Suppressor macrophage (primary cell): ENCODE results near the gene RAPGEF4.
"Not testable (repeated sequence)": the region's sequence is repeated elsewhere in the genome, so short reads cannot be mapped to it uniquely, and the experiment has no call there.

Experiments
- DNase-seq, 4 experiments: peaks; one replicate each; pipeline ENCODE4 v3.0.0-alpha.2; 2020 to 2022

Gene RAPGEF4

DNA sequence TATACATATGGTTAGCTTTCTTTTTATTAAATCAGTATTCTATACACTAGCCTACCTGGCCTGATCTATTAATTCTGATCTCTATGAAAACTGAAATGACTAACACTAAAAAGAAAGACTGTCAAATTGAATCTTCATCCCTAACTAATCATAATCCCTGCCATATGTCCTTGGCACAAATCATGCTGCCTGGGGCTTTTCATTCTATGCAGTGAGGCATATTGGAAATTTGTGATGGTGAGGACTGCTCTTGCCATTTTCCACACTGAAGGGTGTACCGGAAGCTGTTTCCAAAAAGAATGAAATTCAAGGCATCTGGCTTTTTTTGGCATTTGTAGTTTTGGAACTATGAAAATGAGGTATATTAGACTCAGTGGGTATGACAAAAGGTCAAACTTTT is 39.7 kb downstream of the RAPGEF4 start:
- DNase-seq: no peak

DNA sequence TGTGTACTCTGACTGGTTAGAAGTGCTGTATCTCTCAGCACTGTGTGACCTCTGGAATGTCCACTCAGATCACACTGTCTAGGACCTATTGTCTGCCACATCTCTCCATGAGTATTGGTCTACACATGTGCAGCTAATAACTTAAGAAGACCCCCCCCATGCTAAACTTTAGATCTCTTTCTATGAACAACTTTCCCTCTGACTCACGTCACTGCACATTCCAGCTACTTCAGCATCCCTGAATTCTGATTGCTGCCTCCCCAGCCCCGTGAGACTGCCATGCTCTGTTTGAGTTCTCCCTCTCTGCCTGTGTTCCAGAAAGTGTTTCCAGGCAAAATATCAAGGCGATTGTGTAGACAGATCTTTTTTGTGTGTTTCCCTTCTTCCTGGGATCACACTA is 41.8 kb downstream of the RAPGEF4 start:
- no peak for DNase-seq

DNA sequence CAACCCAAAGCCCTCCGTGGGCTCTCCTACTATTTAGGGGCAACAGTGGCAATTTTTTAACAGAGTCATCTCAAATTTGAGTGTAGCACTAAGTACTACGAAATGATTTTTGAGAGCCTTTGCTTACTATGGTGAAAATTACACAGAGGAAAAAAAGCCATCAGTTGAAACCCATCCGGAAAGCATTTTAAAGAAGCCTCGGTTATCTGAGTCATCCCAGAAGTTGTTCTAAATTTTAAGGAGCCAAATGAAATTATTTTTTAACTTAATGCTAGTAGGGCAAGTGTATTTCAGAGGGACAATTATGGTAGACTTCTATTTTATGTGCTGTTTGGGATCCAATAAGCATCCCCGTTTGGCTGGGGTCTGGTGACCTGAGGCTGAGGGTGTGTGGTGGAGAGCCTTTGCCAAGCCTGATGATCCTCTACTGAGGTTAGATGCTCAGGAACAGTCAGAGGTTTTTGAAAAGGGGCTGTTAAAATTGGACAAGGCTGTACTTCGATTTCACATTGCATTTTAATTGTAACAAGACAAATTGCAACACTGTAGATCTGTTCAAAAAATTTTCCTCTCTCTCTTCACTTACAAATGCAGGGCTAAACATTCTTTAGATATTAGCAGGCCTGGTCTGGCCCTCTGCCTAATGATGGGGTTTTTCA is 47.0 kb downstream of the RAPGEF4 start:
- DNase-seq: no peak

DNA sequence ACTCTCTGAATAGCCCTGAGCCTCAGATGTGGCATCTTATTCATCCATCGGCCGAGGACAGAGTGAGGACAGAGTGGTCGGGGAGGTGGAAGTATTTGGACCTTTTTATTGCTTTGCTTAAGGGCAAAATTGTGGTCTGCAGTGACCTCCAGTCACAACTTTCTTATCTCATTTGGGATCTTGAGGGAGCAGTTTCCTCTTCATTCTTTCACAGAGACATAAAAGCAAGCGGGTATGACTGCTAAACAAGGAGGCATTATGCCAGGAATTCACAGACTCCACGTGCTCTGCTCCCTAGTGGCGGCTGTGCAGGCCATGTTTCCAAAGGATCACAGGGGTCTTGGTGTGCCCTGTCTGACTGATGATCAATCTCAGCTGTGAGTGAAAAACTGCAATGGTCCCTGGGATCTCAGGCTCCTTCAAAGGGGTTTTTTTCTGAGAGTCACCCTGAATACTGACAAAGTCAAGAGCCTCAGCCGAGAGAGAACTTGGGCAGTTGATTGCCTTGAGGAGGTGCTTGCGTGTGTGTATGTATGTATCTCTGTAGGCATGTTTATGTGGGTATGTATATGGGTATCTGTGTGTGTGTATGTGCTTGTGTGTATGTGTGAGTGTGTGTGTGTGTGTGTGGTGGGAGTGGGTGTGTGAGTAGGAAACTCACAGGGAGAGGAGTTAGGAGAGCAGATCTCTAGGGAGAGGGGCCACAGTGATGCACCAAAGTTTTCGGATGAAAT is 47.7 kb downstream of the RAPGEF4 start:
- DNase-seq: no peak

DNA sequence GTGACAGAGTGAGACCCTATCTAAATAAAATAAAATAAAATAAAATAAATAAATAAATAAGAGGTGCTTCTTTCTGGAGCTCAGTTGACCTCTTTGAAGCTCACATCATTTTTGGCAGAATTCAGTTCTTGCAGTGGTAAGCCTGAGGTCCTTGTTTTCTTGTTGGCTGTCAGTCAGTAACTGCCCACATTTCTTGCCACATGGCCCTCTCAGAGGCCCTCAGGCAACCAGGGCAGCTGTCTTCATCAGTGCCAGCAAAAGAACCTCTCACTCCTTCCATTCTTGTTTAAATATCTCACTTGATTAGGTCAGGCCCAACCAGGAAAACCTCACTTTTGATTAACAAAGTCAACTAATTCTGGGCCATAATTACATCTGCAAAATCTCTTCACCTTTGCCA is 53.2 kb downstream of the RAPGEF4 start:
- DNase-seq: no peak

DNA sequence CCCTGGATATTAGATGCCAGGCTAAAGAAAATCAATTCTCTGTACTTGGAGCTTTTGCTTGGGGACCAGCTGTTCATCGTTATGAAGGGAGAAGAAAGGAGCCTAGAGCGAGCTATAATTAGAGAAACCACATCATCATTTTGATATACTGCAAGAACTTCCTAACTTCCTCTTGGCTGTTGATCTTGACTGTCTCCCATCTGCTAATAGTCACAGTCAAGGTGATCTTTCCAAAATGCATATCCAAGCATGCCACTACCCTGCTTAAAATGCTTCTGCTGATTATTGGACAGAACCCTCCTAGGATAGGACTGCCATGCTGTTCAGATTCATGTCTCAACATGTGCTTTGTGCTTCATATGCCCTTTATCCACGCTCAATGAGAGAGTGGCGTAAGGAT is 54.8 kb downstream of the RAPGEF4 start:
- peak in 2 of 4 experiments; percentile 16 to 32 for DNase-seq

DNA sequence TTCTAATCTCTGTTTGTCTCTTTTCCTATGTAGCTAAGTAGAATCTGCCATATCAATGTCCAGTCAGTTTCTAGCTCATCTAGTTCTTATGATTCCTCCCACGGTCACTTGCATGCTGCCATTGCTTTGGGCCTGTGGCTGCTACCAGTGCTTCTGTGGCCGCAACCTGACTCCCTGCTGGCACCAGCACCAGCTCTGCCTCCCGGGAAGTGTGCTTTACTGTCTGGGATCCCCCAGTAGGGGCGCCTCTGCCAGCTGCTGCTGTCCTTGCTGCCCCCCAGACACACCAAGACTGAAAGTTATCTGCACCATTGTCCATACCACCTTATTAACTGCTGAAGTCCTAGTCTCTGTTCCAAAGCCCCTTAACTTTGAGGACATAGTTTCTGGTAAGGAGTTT is 56.3 kb downstream of the RAPGEF4 start:
- no peak for DNase-seq

DNA sequence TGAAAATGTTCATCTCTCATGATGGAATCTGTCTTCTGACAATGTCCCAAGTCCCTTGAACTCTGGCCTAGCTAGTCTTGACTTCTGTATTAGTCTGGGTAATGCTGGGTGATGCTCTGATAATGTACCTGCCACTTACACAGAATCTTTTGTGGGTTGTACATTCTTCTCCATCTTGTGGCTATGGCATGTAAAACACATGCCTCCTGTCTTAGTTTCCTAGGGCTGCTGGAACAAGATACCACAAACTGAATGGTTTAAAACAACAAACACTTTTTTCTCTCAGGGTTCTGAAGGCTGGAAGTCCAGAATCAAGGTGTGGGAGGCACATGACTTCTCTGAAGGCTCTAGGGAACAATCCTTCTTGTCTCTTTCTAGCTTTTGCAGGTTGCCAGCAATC is 57.1 kb downstream of the RAPGEF4 start:
- no peak for DNase-seq

DNA sequence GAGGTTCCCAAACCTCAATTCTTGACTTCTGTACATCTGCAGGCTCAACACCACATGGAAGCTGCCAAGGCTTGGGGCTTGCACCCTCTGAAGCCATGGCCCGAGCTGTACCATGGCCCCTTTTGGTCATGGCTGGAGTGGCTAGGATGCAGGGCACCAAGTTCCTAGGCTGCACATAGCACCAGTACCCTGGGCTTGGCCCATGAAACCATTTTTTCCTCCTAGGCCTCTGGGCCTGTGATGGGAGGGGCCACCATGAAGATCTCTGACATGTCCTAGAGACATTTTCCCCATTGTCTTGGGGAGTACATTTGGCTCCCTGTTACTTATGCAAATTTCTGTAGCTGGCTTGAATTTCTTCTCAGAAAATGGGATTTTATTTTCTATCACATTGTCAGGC is 67.7 kb downstream of the RAPGEF4 start:
- not testable (repeated sequence) for DNase-seq

DNA sequence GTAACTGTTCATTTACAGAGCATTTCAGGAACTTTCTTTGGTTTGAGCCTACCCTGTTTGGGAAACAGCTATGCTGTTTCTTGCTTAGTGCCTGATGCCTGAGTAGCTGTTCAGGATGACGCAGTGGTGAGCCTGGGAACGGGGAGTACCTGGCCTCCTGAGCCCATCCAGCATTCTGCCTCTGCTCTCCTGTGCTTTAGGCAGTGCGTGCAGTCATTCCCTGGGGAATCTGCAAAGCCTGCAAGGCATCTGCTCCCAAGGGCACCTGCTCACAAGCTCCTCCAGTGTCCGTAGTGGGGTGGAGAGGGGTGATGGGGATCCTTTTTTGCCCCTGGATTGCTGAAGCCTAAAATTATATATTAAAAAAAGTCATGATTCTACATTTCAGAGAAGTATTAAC is 68.8 kb downstream of the RAPGEF4 start:
- DNase-seq: no peak

DNA sequence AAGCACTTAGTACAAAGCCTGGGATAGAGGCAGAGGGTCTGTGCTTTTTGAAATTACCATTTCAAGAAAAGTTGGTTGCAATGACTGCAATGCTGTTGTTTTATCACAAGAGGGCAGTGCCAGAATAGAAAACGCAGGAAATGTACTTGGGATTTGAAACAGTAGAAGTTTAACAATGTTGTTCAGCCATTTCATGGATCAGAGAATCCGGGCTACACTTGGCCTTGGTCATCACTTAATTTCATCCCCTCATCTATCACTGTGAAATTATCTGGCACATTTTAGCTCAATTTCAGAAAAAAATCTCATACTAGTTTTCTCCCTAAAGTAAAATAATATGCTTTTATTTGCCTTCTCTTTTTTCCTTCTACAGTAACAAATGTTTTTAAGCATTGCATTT is 70.8 kb downstream of the RAPGEF4 start:
- peak; percentile 22 to 59 (median 45) for DNase-seq

DNA sequence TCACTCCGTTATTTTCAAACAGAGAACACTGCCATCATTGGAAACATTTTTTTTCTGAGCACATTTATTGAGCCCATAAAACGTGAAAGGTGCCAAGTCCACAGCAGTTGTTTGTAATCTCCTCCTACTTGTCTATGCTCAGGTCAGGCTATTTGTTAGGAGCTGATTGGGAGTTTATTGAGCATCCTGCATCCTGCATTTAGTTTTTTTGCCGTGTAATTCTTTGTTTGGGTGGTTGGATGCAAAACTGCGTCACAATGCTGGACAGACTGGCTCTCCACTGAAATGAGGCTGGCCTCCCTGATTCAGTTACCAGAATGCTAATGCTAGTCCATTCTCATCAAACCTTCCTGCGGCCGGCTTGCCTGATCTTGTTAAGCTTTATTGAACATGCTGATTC is 71.4 kb downstream of the RAPGEF4 start:
- DNase-seq: no peak

DNA sequence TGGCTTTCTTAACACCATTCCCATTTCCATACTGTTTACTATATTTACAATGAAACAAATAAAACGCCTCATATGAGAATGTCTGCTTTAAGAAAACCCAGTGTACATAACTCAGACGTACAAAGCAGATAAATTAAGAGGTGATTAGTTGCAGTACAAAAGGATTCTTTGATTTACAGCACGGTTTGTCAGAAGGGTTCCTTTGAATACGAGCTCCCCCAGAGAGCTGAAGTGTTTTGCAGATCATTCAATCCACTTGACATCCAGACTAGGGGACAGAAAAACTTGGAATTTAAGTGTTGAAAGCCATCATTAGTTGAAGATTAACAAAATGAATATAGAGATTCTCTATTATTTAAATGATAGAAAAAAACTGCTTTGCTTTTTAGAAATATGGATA is 72.5 kb downstream of the RAPGEF4 start:
- DNase-seq: no peak

DNA sequence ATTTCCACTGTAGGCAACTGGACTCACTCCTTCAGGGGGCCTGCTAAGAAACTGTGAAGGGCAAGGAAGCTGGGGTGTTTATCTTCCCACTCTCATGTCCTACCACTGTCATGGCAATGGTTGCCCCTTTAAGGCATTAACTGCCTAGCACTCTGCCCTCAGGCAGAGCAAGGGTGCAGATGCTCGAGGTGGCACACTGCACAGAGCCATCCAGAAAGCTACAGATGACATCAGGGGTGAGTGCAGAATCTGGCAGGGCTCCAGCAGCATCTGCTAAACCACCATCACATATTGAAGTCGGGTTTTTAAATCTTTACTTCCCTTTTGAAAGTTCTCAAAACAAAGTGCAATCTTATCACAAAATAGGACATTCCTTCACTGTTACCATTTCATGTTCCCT is 75.4 kb downstream of the RAPGEF4 start:
- peak; percentile 4 to 57 (median 38) for DNase-seq

DNA sequence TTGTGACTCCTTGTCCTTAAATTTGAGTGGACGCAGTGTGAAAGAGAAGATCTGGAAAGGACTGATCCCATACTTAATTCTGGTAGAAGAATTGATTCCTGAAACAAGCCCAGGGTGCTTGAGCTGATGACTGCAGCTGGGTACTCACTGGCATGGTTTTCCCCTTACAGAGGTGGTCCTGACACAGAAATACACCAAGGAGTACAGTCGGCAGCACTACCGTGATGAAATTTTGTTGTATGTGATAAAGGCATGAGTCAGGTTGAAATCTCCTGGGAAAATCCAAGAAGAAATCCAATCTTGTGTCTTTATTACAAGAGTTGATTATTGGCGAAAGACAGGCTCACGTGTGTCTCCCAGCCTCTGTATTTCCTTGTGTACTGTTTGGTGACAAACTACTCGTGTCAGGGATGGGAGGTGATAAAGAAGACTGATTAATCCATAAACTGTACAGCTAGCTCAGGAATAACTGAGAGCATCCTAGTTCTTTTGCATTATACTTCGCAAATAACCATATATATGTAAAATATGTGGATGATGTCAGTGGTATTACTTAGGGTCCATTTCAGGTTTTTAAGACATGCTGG is 76.6 kb downstream of the RAPGEF4 start:
- no peak for DNase-seq

DNA sequence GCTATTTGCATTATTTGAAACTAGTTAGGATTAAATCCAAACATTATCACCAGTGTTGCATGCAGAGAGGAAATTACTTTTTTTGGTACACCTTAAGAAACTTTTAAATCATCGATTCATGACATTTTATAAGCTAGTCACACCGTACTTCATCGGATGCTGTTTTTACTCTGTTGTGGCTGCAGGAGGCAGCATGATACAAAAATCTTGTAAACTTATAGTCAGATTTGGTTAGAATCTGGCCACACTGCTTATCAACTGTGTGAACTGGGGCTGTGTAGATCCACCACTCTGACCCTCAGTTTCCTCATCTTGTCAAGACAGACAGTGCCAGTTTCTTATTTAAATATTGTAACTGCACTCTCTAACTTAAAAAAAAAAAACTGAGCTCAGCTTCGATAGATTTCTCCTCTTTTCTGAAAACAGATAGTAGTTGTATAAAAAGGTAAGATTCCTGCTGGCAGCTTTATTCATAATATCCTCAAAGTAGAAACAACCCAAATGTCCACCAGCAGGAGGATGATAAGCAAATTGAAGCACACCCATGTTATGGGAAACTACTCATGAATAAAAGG is 77.8 kb downstream of the RAPGEF4 start:
- DNase-seq: no peak

DNA sequence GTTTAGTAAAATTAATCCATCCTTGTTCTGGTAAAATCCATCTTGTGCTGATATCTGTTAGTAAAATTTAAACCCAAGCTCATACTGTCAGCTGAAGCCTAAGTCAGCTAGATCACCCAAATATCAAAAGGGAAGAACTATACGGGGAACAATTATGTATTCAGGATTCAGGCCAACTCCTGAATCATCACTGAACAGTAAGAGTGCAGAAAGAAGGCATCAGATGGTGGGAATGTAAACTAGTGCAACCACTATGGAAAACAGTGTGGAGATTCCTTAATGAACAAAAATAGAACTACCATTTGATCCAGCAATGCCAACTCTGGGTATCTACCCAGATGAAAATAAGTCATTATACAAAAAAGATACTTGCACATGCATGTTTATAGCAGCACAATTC is 81.8 kb downstream of the RAPGEF4 start:
- DNase-seq: no peak

DNA sequence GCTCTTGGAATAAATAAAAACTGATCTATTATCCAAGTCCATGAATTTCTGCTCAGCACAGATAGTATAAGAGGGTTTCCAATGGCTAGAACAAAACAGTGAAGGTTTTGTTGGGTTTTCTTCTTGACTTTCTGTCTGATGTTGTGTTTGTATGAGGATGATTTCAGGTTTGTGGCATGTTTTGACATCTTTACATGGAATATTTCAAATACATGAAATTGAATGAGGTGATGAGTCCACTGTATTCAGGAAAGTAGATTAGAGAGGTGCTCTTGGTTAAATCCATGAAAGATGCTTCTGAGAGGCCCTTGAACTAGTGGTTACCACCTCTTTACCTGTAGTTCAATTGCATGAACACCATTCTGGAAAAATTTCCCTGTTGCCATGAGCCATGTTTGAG is 84.3 kb downstream of the RAPGEF4 start:
- no peak for DNase-seq

DNA sequence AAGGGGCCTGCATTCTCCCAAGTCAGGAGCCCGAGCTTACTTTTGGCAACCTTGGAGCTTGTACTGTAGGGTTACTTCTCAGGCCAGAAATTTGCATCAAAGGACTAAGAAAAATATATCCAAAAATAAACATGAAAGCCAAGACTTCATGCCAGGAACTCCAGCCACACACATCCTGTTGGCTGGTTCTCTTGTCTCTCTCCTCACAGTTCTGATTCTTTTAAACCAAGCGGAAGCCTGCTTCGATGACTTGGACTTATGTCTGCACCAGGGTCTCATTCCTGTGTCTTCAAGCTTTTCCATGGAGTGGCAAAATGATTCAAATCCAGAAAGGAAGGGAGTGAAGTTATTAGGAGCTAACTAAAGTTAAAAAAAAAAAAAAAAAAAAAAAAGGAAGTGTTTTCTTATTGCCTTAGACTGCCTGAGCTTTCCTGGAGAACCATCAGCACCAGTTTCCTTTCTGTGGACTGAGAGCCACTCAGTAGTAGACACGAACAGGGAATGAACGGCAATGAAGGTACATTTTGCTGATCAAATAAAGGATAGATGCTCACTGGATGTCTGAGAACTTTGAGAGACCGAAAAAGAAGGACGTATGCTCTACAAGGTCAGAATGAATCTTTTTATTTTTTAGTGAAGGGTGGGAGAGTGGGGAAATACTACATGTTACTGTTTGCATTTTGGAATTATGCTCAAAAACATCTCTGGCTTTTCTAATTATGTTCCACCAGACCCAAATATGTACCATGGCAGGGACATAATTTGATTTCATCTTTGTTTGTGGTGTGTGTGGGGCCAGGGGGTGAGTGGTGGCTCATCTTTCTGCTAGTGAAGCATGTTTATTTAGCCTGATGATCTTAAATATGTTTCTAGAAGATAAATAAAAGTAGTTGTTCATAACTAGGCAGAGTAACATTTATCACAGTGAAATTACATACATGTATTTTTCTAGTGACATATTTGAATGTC is 86.0 kb downstream of the RAPGEF4 start:
- peak in 2 of 4 experiments; percentile 4 to 20 for DNase-seq

DNA sequence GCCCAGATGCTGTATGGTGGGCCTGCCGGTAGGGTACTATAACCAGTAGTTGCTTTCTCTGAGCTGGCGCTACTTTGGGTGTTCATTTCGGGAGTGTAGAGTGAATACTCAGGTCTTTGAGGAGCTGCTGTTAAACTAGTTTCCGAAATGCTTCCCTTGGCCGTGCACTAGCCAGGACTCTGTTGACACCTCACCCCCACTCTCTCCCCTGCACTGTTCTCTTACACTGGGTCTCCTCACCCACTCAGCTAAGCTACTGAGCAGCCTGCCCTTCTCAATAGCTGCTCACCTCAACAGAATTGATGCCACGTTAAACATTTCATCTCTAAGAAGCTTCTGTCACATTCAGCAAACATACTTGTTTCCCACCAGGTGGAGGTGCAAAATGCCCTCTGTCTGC is 86.9 kb downstream of the RAPGEF4 start:
- no peak for DNase-seq

DNA sequence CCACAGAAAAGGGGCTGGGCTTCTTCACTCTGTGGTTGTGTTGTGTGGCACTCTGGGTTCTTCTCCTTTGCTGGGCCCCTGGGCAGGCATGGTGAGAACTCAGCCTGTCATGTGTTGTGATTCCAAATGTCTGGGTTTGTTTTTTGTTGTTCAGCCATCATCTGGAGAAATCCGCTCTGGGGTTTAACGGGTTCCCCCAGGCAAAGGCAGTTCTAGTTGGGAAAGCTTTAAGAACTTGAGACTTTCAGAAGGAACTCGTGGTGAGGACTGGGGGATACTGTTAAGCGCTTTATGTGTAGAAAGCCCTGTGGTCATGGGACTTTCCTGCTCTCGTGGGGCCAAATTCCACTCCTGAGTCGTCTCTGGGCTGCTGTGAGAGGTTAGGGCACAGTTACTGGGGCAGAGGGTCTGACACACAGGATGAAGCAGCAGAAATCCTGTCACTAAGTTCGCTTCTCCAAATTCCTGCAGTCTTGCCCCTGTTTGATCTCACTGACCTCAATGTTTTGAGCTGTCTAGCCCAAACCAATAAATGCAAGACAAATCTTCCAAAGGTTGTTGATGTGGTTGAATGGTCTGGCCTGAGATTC is 87.7 kb downstream of the RAPGEF4 start:
- DNase-seq: no peak

DNA sequence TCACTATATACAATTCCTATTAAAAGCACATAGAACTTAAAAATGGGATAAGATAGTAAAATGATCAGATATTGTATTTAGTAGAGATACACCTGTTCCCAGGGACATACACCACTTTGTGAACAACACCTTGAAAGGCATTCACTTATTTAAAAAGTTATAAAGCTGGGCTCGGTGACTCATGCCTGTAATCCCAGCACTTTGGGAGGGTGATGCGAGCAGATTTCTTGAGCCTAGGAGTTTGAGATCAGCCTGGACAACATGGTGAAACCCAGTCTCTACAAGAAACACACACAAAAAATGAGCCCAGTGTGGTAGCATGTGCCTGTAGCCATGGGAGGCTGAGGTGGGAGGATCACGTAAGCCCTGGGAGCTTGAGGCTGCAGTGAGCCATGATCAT is 90.9 kb downstream of the RAPGEF4 start:
- DNase-seq: no peak
